Stimulated activated CD8-positive, alpha-beta memory T cell treated with anti-CD3 and anti-CD28 coated beads, Interleukin-4, amount 100 ng/mL, for 24 hours (primary cell): Measurements from ENCODE around the gene SEMA3G.

Source experiments
- DNase-seq: peaks from one replicate; pipeline ENCODE4 v3.0.0-alpha.2; 2020; ENCODE audit warnings: low read depth

SEMA3G gene

DNA sequence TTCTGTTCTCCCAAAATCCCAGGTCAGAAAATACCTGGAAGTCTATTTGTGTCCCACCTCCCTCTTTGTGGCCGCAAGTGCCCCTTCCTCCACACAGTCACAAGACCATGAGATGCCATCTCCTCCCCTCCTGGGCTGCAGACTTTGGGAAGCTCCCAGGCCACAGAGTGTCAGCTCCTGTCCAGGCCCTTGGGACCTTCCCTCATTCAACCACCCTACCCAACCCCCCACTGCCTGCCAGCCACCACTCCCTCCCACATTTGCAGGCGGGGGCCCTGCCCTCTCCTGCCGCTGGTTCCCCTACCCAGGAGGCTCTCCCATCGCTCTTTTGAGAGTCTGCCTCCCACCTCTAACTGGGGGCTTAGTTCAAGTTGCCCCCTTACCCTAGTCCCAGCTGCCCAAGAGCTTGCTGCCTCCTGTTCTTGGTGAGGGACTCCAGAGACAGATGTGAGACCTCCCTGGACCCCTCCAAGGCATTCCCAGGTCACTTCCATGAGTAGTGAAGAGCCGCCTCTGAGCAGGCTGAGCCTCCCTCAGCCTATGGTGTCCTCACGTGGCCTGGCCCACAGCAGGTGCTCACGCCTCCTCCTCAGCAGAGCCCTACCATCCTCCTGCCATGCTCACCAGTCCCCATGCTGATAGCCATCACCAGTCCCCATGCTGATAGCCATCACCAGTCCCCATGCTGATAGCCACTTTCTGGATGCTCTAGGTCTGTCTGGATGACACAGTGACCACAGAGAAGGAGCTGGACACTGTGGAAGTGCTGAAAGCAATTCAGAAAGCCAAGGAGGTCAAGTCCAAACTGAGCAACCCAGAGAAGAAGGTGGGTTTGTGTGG lies 34.4 kb upstream of the SEMA3G start:
- no peak for DNase-seq

DNA sequence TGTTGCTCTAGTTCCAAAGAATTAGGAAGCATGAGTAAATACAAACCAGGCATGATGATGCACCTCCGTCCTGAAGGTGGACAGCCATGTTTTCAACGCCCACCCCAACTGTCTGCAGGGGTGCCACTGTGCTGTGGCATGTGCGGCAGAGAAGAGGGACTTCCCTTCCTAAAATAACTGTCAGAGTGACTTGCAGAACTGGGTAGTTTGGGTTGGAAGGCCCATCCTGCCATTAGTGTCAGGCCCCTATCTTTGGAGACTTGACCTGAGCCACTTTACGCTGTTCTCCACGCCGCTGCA lies 32.8 kb upstream of the SEMA3G start:
- DNase-seq: no peak

DNA sequence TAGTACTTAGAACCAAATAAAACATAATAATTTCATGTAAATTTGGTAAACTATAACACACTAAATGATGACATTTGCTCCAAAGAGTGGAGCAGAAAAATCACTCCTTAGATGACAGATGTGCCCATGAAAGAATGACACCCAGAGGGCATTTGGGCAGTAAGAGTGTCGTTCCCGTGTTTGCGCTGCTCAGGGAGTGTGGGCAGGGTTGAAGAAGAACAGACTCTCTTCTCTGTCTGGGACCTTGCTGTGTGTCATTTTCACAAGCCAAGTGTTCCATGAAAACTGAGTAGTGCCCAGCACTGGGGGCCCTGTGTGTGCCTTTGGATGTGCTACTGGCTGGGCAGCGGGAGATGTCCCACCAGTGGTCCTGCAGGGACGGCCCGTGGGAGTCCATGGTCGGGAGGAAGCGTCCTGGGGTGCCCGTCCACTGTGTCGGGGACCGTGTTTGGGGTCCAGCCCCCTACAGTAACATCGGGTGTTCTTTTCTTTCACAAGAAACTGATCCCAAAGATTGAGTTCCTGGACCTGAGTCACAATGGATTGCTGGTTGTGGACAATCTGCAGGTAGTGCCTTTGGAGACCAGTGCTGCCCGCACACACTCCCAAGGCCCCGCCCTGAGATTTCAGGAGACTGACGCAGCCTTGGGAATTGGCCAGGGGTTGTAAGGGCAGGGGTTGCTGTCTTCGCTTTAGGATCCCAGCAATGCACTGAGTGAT lies 32.3 kb upstream of the SEMA3G start:
- no peak for DNase-seq

DNA sequence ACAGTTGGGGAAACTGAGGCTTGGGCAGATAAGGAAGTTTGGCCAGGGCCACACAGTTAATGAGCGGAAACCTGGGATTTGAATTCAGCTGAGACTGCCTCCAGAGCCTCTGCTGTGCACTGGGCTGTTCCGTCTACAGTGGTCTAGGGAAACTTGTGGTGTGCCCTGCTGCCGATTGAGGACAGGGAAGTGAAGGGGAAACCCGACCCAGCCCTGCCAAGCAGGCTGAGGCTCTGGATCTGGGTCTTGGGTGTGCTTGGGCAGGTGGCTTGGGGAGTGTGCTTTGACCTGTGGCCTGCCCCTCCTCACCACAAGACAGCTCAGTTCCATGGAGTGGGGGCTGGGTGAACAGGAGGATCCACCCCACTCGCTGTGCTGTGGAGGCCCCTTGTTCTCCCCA lies 28.1 kb upstream of the SEMA3G start:
- no peak for DNase-seq

DNA sequence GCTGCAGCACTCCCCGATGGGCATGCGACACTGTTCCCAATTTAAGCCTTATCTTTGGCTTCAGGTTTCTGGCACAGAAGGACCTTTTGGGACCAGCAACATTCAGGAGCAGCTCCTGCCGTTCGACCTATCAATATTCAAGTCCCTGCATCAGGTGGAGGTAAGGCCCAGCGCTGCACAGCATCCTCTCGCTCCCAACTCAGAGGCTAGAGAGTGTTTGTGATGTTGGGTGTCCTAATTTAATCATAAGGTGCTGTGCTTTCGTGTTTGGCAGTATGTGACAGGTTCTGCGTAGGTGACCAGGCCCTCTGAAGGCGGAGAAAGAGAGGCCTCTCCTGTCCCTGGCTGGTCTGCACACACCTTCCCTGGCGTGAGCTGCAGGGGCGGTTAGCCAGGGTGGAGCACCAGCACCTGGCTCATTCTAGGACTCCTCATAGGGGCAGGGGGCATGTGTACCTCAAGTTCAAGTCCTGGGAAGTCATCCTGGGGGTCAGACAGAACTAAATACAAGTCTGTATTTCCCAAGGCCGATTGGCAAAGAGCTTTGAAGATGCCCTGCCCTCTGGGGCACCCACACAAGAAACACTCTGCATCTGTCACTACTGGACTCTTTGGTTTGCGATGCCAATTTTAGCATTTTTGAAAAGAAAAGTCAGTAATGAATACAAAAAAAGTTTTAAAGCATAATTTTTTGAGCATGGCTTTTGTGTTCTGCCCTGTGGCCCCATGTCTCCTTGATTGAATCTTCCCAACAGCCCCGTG lies 27.5 kb upstream of the SEMA3G start:
- no peak for DNase-seq

DNA sequence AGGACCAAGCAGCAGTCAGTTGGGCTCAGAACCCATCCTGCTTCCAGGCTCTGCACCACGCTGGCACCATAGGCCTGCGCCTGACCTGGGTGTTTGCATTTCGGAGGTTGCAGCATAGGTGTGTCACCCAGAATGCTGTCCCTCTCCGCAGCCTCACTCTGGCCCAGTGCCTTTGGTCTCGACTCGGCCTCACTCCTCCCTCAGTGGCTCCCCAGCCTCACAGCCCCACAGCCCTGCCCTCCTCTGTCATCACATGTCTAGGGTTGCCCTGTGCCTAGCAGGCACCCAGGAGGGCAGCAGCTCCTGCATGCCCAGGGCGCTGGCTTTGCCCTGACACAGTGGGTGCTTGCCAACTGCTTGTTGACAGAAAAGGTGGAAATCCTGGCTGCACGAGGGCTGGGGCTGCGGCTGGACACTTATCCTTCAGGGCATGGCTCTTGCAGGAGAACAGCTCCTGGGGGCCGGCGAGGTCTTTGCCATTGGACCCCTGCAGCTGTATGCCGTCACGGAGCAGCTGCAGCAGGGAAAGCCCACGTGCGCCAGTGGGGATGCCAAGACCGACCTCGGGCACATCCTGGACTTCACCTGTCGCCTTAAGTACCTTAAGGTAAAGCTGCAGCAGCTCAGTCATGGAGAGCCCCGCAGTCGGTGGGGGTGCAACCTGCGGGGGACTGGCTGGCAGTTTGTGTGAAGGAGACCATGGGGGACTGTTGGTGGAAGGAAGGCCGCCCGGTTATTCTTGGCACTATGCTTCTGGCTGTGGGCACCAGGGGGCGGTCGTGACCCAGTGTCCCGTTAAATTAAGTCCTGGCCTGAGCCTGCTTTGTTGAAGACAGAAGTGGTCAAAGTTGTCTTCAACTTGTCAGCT lies 26.7 kb upstream of the SEMA3G start:
- no peak for DNase-seq

DNA sequence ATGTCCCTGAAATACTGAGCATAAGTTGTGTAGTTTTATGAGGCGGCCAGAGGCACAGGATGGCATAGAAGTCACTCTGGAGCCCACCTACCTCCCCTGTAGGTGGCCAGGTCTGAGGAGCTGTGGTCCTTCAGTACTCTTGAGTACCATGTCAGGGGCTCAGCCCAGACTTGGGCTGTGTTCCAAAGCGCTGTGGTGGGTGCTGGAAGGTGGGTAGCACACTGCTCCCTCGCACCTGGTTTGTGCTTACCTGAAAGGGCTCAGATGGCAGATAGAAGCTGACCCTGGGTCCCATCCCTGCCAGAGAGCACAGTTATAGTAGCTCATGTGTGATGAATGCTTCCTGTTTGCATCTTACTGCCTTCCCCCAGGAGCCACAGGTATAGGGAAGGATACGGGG lies 26.0 kb upstream of the SEMA3G start:
- DNase-seq: no peak

DNA sequence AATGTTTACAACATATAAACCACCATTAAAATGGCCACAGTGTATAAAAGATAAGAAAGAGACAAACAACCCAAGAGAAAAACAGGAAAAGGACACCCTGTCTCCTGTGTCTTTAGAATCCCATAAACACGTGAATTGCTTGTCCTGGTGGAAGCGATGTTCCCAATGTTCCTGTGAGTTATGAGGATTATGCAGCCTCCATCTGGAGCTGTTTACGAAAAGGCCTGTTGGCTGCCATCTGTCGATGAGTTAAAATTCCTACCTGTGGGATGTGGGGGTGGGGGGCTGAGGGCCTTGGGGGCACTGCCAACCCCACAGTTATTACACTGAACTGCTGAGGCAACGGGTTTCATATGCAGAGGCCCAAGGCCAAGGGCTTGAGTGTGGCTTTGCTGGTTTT lies 24.1 kb upstream of the SEMA3G start:
- DNase-seq: no peak

DNA sequence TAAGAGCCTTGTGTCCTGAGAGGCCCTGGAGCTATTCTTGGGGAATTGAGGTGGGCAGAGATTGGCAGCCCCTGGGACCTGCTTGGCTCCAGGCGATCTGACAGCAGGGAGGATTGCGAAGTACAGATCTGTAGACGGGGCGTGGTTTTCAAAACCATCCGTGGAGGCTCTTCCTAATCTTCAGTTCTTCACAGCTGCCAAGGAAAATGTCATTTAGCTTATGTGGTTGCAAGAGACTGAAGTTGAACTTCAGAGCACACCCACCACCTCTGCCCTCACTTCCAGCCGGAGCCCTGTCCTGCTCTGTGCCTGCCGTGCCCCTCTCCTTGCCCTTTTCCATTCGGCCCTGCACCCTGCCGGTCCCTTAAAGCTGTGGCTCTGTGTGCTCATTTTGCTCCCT lies 23.4 kb upstream of the SEMA3G start:
- no peak for DNase-seq

DNA sequence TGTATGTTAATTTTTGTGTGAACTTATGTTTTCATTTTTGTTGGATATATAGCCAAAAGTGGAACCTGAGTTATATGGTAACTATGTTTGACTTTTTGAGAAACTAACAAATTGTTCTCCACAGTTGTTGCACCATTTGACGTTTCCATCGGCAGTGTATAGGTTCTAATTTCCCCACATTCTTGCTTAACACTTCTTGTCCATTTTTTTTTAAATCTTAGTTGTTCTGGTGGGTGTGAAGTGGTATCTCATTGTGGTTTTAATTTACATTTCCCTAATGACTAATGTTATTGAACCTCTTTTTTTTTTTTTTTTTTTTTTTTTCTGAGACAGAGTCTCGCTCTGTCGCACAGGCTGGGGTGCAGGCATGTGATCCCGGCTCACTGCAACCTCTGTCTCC lies 18.5 kb upstream of the SEMA3G start:
- no peak for DNase-seq

DNA sequence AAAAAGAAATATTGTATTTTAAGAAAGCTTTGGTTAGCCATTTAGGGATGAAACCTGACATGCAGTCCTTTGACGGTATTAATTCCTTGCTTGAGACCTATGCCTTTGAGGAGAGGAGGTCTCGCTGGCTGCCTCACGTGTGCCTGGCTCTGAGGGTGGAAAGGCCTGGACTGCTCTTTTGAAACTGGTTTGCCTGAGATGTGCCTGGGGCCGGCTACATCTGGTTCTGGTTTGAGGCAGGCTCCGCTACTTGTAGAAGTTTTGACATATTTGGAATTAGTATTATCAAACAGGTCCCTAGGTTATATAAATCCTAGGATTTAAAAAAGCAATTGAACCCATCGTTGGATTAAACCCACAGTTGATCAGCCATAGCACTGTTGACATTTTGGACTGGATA lies 17.0 kb upstream of the SEMA3G start:
- DNase-seq: no peak

DNA sequence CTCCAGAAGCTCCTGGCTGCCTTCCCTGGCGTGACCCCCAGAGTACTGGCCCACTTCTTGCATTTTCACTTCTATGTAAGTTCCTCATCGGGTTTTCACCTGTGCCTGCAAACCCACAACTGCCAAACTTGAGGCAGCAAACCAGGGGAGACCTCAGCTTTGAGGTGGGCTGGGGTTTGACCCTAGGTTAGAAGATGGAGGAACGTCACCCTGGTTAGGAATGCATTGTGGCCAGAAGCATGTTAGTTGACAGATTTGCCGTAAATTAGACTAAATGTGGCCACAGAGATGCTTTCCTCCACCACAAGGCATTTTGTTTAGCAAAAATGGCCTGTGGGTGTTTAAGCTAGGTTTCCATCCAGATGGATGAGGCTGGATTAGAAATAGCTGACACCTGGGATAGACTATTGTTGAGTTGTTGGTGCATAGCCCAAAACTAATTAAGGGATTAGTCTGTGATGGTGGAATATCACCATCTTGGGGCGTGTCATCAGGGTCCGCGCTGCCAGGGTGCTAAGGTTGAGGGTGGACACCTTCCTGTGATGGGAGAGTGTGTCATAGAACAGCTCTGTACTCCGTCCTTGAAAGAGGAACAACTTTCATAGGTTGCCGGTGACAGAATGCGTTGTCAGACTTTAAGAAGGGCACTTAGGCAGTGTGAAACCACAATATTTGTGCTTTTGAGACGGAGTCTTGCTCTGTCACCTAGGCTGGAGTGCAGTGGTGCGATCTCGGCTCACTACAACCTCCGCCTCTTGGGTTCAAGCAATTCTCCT lies 14.1 kb upstream of the SEMA3G start:
- DNase-seq: no peak

DNA sequence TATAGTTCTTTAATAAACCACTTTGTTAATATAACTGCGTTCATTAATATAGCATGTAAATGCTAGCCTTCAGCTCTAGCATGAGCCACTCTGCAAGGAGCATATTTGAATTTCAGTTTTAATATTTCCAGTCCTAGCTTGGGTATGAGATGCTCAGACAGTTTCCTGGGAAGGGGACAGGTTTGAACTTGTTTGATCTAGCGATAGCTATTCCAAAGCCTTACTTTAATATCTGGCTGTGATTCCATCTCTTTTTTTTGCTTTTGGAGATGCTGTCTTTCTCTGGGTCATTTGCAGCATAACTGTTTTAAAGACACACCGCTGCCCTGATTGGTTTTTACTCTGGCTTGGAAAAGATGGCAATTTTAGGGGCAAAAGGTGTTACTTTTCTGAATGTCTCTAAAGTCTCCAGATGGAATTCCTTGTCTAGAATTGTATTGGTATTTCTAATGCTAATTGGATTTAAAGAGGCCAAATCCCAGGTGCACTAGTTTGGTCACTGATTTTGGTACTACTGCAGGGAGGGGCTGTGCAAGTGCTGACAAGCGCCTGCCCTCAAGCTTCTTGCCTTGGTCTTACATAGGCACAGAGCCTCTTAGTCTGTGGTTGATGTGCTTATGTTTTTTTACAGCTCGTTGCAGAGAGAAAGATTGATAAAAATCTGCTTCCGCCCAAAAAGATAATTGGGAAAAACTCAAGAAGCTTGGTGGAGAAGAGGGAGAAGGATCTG lies 13.3 kb upstream of the SEMA3G start:
- no peak for DNase-seq

DNA sequence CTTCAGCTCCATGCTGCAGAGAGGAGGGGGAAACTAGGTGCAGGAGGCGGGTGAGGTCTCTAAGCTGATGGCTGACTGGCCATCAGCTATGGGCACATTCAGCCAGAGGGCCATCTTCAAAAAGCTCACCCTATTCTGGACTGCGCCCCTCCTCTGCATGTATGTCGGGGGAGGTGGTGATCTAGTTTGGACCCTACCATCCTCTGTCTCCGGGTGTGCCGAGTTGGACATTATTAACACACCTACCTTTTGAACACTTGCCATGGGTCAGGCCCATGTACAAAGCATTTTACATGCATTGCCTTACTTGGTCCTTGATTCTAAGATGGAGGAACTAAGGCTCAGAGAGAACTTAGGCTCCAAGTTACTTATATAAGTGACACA lies 11.9 kb upstream of the SEMA3G start:
- DNase-seq: no peak

DNA sequence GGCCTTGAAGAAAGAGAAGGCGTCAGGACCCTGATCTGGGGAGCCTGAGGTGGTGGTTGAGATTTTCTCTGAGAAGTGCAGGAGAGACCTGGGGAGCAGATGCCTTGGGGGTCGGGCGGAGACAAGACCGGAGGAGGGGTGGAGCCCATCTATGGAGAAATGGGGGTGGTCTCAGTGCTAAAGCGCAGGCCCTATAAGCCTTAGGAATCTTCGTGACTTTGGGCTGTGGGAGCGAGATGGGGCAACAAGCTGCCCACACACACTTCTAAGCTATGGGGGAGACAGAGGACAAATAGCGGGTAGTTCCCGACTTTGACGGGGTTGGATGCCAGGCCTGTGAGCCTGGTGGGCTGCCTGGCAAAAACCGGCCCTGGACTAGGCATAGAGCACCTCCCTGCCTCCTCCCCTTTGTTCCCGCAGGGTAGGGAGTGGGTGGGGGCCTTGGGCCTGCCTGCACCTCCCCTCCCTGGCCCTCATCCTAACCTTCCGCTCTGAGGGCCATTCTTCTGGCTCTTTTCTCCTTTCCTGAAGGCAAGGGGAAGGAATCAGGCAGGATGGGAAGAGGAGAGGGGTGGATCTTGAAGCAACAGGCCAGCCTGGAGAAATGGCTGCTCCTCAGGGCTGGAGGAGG lies 11.4 kb upstream of the SEMA3G start:
- no peak for DNase-seq

DNA sequence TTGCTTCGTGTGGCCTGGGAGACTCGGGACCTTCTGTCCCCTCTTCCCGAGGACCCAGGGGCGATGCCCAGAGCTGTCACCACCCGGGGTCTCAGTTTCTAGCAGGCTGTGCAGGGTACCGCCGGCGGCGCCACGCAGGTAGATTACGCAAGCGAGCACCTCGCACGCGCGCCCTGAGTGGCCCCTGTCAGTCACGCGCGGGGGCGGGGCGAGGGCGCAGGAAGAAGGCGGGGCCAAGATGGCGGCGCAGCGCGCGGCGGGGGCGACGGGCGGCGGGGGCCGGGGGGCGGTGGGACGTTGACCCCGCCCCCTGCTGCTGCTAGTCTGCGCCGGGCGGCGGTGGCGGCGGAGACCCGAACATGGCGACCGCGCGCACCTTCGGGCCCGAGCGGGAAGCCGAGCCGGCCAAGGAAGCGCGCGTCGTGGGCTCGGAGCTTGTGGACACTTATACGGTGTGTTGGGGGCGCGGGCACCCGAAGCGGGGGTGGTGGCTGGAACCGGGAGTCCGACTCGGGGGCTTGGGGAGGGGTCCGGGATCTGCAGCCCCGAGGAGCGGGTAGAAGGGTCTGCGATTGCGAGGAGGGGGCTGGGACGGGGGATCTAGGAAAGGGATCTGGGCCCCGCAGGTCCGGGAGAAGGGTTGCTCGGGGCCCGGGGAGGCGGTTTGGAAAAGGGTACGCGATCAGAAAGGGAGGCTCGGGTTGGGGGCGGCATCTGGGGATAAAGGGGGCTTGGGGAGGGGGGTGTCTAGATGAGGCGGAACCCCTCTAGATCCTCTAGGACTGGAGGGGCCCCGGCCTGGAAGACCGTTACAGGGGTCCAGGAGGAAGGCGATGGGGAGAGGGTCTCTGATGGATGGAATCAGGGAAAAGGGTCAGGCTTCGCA lies 10.6 kb upstream of the SEMA3G start, which contains the start of gene NISCH:
Gene NISCH (plus strand): TSS at position 322 of the 886 bp plus-strand sequence. CDS start 38 bp downstream, at position 360.
- DNase-seq: peak; percentile 93

DNA sequence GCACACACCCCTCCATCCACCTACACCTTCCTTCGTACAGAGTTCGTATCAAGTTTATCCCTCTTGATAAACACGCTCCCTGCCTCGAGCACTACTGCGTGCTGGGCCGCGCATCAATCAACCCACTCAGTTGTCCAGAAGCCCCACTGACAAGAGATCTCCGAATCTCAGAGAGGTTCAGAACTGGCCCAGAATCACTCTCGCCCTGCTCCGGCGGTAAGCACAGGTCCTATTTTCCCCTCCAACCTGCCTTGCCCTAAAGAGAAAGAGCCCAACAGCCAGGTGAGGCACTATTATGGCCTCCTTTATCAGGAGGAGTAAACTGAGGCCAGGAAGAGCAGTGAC lies 10.0 kb upstream of the SEMA3G start:
- no peak for DNase-seq

DNA sequence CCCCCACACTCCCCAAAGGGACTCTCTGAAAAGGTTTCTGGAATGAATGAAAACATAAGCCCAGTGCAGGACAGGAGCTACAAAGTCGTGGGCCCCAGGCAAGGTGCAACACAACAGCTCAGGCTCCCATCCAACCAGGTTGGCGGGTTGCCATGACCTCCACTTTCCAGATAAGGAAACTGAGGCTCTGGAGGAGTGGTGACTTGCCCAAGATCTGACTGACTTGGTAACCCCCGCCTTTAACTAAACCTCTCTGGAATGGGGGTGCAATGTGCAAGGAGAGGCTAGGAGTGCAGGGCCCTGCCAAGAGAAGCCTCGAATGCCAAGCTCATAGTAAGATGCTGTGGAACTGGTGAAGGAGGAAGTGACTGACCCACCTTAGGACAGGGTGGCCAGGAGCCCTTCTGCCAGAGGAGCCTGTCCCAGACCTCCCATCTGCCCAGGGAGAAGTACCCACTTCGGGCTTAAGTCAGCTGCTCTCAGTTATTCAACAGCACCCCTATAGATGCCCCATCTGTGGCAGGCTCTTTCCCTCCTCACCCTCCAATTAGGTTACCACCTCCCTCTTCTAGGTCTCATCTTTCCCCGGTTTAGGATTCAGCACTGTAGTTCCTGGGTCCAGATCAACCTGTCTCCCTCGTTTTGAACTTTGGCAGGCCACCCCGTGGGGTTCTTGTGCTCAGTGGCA lies 9.5 kb upstream of the SEMA3G start:
- DNase-seq: no peak
